ENCODE measurements around the gene PIEZO1. TPM values are rescaled to one million over a fixed set of nuclear protein-coding genes. Genes with fewer than 3 reads are reported as not detected.

Gene PIEZO1
- total RNA-seq, 1 experiment from 2014 or later: 71.1 TPM

DNA sequence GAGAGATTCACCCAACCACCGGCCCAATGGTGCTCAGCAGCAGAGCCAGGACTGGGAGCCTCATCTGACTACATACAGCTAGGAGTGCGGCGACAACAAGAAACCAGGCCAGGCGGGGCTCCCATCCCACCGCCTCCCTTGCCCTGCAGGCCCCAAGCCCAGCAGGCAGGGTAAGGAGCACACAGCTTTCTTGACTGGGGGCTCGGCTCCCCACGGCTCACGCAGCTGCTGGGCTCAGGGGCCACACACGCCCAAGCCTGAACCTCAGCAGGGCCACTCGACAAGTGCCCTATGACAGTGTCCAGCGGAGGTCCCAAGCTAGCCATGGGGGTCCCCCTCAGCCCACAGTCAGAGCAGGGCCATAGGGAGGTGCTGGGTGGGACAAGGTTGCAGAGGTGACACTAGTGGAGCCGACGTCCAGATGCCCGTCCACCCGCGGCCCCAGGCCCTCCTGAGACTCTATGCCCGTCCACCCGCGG lies 13.7 kb downstream of the PIEZO1 start:
- H4K8ac ChIP-seq (replicated peaks; ENCODE audit: insufficient read length, low read depth, low read length): no peak overlapping the region
- no peak overlapping the region for H2BK120ac ChIP-seq (ENCODE audit: low read depth, low read length, poor library complexity, severe bottlenecking)
- no peak overlapping the region for H2BK5ac ChIP-seq (ENCODE audit: insufficient read length, low read length)
- H3K14ac ChIP-seq (ENCODE audit: insufficient read depth, low read length): no peak overlapping the region; the same call in 1 of the 2 replicates
- no peak overlapping the region for H3K23ac ChIP-seq (ENCODE audit: insufficient read length, low read depth, low read length)
- no peak overlapping the region for H2BK12ac ChIP-seq (ENCODE audit: insufficient read length, low read depth, low read length)
- H3K79me2 ChIP-seq (ENCODE audit: insufficient read depth, low read length): no peaks in the 10 kb centered on the region; the same call in 1 of the 2 replicates
- peak overlapping the region in 1 of 3 experiments; percentile 67; a peak in 1 of 7 replicates for H3K27ac Mint-ChIP-seq
- no peaks in the 10 kb centered on the region for H3K9me3 Mint-ChIP-seq
- H3K27ac ChIP-seq (ENCODE audit: insufficient read length, low read depth, low read length): no peak overlapping the region
- H3K4me1 Mint-ChIP-seq: peaks cover 20 to 50% of the 10 kb centered on the region in 2 experiments
- H3K27me3 Mint-ChIP-seq (ENCODE audit: low read depth): no peaks in the 10 kb centered on the region
- H3K56ac ChIP-seq (ENCODE audit: insufficient read length, low read depth, low read length): no peak overlapping the region
- no peak overlapping the region for H3K4ac ChIP-seq (ENCODE audit: low read depth, low read length)
- no peak overlapping the region for H4K91ac ChIP-seq (ENCODE audit: insufficient read length, low read depth, low read length)
- no peak overlapping the region for H3K9ac ChIP-seq (ENCODE audit: extremely low read depth, insufficient read length, low read length)
- TF ChIP-seq, protein P1, sequence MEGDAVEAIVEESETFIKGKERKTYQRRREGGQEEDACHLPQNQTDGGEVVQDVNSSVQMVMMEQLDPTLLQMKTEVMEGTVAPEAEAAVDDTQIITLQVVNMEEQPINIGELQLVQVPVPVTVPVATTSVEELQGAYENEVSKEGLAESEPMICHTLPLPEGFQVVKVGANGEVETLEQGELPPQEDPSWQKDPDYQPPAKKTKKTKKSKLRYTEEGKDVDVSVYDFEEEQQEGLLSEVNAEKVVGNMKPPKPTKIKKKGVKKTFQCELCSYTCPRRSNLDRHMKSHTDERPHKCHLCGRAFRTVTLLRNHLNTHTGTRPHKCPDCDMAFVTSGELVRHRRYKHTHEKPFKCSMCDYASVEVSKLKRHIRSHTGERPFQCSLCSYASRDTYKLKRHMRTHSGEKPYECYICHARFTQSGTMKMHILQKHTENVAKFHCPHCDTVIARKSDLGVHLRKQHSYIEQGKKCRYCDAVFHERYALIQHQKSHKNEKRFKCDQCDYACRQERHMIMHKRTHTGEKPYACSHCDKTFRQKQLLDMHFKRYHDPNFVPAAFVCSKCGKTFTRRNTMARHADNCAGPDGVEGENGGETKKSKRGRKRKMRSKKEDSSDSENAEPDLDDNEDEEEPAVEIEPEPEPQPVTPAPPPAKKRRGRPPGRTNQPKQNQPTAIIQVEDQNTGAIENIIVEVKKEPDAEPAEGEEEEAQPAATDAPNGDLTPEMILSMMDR (conservative IDR thresholded peaks at IDR 0.05): no peak
- no peak overlapping the region for H2BK20ac ChIP-seq (ENCODE audit: low read depth, low read length, poor library complexity, severe bottlenecking)
- WGBS (ENCODE audit: extremely low coverage, insufficient read length, low lambda C conversion rate): no CpG with 5 or more reads among the region's 19 CpGs
- H4K20me1 ChIP-seq (ENCODE audit: control insufficient read depth, insufficient read depth, insufficient read length): no peaks in the 10 kb centered on the region
- no peaks in the 10 kb centered on the region for H3K27me3 ChIP-seq (ENCODE audit: insufficient read depth, low read length)
- H2AFZ ChIP-seq (ENCODE audit: low read length): no peak overlapping the region
- H3K4me3 Mint-ChIP-seq: no peak overlapping the region; a peak in 1 of 5 replicates
- DNase-seq: no peak
- H3K9me3 ChIP-seq (ENCODE audit: control insufficient read depth, low read depth, low read length): no peaks in the 10 kb centered on the region
- no peak overlapping the region for H3K4me2 ChIP-seq (ENCODE audit: insufficient read depth, insufficient read length, low read length)
- no peak overlapping the region for H3K18ac ChIP-seq (ENCODE audit: insufficient read length, low read depth, low read length)
- no peak overlapping the region for H3T11ph ChIP-seq (ENCODE audit: low read length)
- H4K5ac ChIP-seq (ENCODE audit: insufficient read length, low read depth, low read length): no peak overlapping the region
- H3K79me1 ChIP-seq (ENCODE audit: insufficient read depth, low read depth, low read length, poor library complexity, severe bottlenecking): no peaks in the 10 kb centered on the region
- H2AK5ac ChIP-seq (ENCODE audit: insufficient read length, low read length): no peak overlapping the region
- no peaks in the 10 kb centered on the region for H3K4me1 ChIP-seq (ENCODE audit: insufficient read depth, low read length)
- H3K23me2 ChIP-seq (ENCODE audit: insufficient read length, low read depth, low read length, poor library complexity, severe bottlenecking): no peaks in the 10 kb centered on the region
- H2BK15ac ChIP-seq (ENCODE audit: low read depth, low read length): no peak overlapping the region
- H3K36me3 Mint-ChIP-seq (ENCODE audit: insufficient read depth in 1 of 3, low read depth in 3 of 3): no peaks in the 10 kb centered on the region
